H1 (cell line): ENCODE results near the gene TEX11. TPM values are rescaled to one million over a fixed set of nuclear protein-coding genes. Genes with fewer than 3 reads are reported as not detected.

Experiments used
- CTCF ChIA-PET: fragments of 300-600 bp; sonication (Branson Sonifier 250); formaldehyde crosslinking; loops from one replicate; lab custom pipeline; 2021; ENCODE audit not compliant: partially characterized antibody; lab: Charles Lee
- POLR2A ChIA-PET: fragments of 300-600 bp; sonication (Branson Sonifier 250); formaldehyde crosslinking; loops from one replicate; lab custom pipeline; 2021; ENCODE audit warnings: inconsistent platforms; ENCODE audit not compliant: partially characterized antibody; lab: Charles Lee
- DNase-seq, 2 experiments: peaks; one replicate each; pipeline versions ENCODE4 v3.0.0 to v3.0.0-alpha.2; 2010 to 2022; ENCODE audit warnings: low spot score in 2 of 2, low read depth in 1 of 2, mixed read lengths in 1 of 2
- FAIRE-seq: peaks from 2 replicates; lab custom pipeline; 2011; peaks lifted over from hg19 to GRCh38; lab: Jason Lieb, UNC
- H2AFZ ChIP-seq: 2 replicates; pipeline ENCODE4 v1.8.1; 2012; ENCODE audit warnings: low read length, inconsistent platforms
- H2AK5ac ChIP-seq: 2 replicates; pipeline ENCODE4 v1.6.1; 2013; ENCODE audit warnings: low read depth, low read length
- H2BK120ac ChIP-seq: replicated peaks from 2 replicates; pipeline ENCODE3; 2013; ENCODE audit warnings: low read depth, low read length, inconsistent platforms
- H2BK12ac ChIP-seq: 2 replicates; pipeline ENCODE4 v1.6.1; 2013; ENCODE audit warnings: low read depth, low read length
- H2BK15ac ChIP-seq: 2 replicates; pipeline ENCODE4 v1.6.1; 2013; ENCODE audit warnings: low read length
- H2BK20ac ChIP-seq: 2 replicates; pipeline ENCODE4 v1.6.1; 2013; ENCODE audit warnings: low read length
- H2BK5ac ChIP-seq: 2 replicates; pipeline ENCODE4 v1.6.1; 2013; ENCODE audit warnings: low read depth, low read length
- H3K14ac ChIP-seq: 2 replicates; pipeline ENCODE4 v1.6.1; 2013; ENCODE audit warnings: inconsistent platforms; ENCODE audit not compliant: insufficient read length
- H3K18ac ChIP-seq: 2 replicates; pipeline ENCODE4 v1.6.1; 2013; ENCODE audit warnings: low read length; ENCODE audit errors: extremely low read depth
- H3K23ac ChIP-seq: 2 replicates; pipeline ENCODE4 v1.6.1; 2013; ENCODE audit warnings: inconsistent platforms; ENCODE audit not compliant: insufficient read length
- H3K23me2 ChIP-seq: 2 replicates; pipeline ENCODE4 v1.6.1; 2013; ENCODE audit warnings: low read depth, low read length
- H3K27ac ChIP-seq: 2 replicates; pipeline ENCODE4 v1.6.1; 2011; ENCODE audit warnings: low read depth, low read length, inconsistent platforms
- H3K27me3 ChIP-seq, 4 experiments: replicated peaks in 1 of 4; 1 replicate in 1 of 4; 2 replicates in 3 of 4; pipeline versions ENCODE4 v1.6.1 to v1.8.1; 2011 to 2013; ENCODE audit warnings: low read length in 3 of 4, mild to moderate bottlenecking in 3 of 4, inconsistent platforms in 2 of 4, mixed read lengths in 2 of 4, moderate library complexity in 1 of 4; ENCODE audit not compliant: control insufficient read depth in 3 of 4, insufficient read depth in 3 of 4; ENCODE audit errors: extremely low read depth in 1 of 4
- H3K36me3 ChIP-seq, 4 experiments: 2 replicates each; pipeline versions ENCODE4 v1.6.1 to v1.8.1; 2011 to 2013; ENCODE audit warnings: mild to moderate bottlenecking in 4 of 4, low read length in 3 of 4, moderate library complexity in 2 of 4, control low read depth in 1 of 4, inconsistent platforms in 1 of 4; ENCODE audit not compliant: insufficient read depth in 4 of 4, control insufficient read depth in 2 of 4
- H3K4ac ChIP-seq: replicated peaks from 2 replicates; pipeline ENCODE3; 2013; ENCODE audit warnings: low read length, low read depth, mixed read lengths, inconsistent platforms; ENCODE audit not compliant: insufficient read length
- H3K4me1 ChIP-seq, 4 experiments: replicated peaks in 1 of 4; 1 replicate in 1 of 4; 2 replicates in 3 of 4; pipeline versions ENCODE4 v1.6.1 to v1.8.1; 2011 to 2013; ENCODE audit warnings: low read length in 3 of 4, inconsistent platforms in 2 of 4, mixed read lengths in 1 of 4; ENCODE audit not compliant: insufficient read depth in 4 of 4, control insufficient read depth in 3 of 4
- H3K4me2 ChIP-seq, 2 experiments: 2 replicates each; pipeline versions ENCODE4 v1.6.1 to v1.8.1; 2011 to 2013; ENCODE audit warnings: low read depth in 2 of 2, low read length in 2 of 2, control low read depth in 1 of 2, inconsistent platforms in 1 of 2, mild to moderate bottlenecking in 1 of 2; ENCODE audit not compliant: insufficient read depth in 1 of 2
- H3K4me3 ChIP-seq, 4 experiments: fragments of 200-600, 300-600 bp in 1 of 4; sonication (generic), shearing (Covaris generic), sonication (Bioruptor Twin) in 1 of 4; 2 replicates each; pipeline versions ENCODE4 v1.5.1 to v1.8.1; 2011 to 2016; ENCODE audit warnings: low read length in 4 of 4, low read depth in 3 of 4, control low read depth in 2 of 4, inconsistent platforms in 2 of 4, mild to moderate bottlenecking in 2 of 4, mixed read lengths in 1 of 4, moderate library complexity in 1 of 4; ENCODE audit not compliant: insufficient read depth in 2 of 4; ENCODE audit errors: extremely low read depth in 1 of 4
- H3K56ac ChIP-seq: replicated peaks from 2 replicates; pipeline ENCODE3; 2013; ENCODE audit warnings: low read depth, mild to moderate bottlenecking, mixed read lengths, low read length, inconsistent platforms; ENCODE audit not compliant: insufficient read length
- H3K79me1 ChIP-seq: 2 replicates; pipeline ENCODE4 v1.6.1; 2013; ENCODE audit warnings: low read depth, low read length, control low read depth
- H3K79me2 ChIP-seq, 2 experiments: 2 replicates each; pipeline versions ENCODE4 v1.6.1 to v1.8.1; 2012 to 2013; ENCODE audit warnings: low read length in 2 of 2, mild to moderate bottlenecking in 2 of 2, inconsistent platforms in 1 of 2; ENCODE audit not compliant: insufficient read depth in 2 of 2, control insufficient read depth in 1 of 2
- H3K9ac ChIP-seq, 4 experiments: replicated peaks in 1 of 4; 1 replicate in 1 of 4; 2 replicates in 3 of 4; pipeline versions ENCODE4 v1.6.1 to v1.8.1; 2011 to 2013; ENCODE audit warnings: low read depth in 3 of 4, low read length in 3 of 4, control low read depth in 2 of 4, mild to moderate bottlenecking in 2 of 4, moderate library complexity in 2 of 4, inconsistent platforms in 1 of 4; ENCODE audit errors: extremely low read depth in 1 of 4
- H3K9me3 ChIP-seq, 2 experiments: 2 replicates each; pipeline versions ENCODE4 v1.6.1 to v1.8.1; 2012 to 2013; ENCODE audit warnings: mild to moderate bottlenecking in 2 of 2, moderate library complexity in 2 of 2, control low read depth in 1 of 2, inconsistent platforms in 1 of 2, low read depth in 1 of 2, low read length in 1 of 2, mixed read lengths in 1 of 2; ENCODE audit not compliant: insufficient read depth in 2 of 2
- H4K20me1 ChIP-seq, 2 experiments: replicated peaks in 1 of 2; 2 replicates each; pipeline versions ENCODE3 to v1.8.1; 2011 to 2013; ENCODE audit warnings: inconsistent platforms in 2 of 2, low read length in 2 of 2, mild to moderate bottlenecking in 1 of 2; ENCODE audit not compliant: insufficient read depth in 2 of 2, control insufficient read depth in 1 of 2
- H4K5ac ChIP-seq: 2 replicates; pipeline ENCODE4 v1.6.1; 2013; ENCODE audit warnings: low read length, low read depth, mixed read lengths, inconsistent platforms; ENCODE audit not compliant: insufficient read length
- H4K8ac ChIP-seq: 2 replicates; pipeline ENCODE4 v1.8.0; 2013; ENCODE audit warnings: mild to moderate bottlenecking, moderate library complexity, low read length, inconsistent platforms; ENCODE audit not compliant: insufficient read depth; ENCODE audit errors: extremely low read depth
- H4K91ac ChIP-seq: replicated peaks from 2 replicates; pipeline ENCODE3; 2013; ENCODE audit warnings: low read length, mixed read lengths, inconsistent platforms; ENCODE audit not compliant: insufficient read length
- CHD2 ChIP-seq: IDR thresholded peaks from 2 replicates; pipeline ENCODE4 v1.6.1; 2012; ENCODE audit warnings: low read length, improper control_type of control experiment
- GTF2F1 ChIP-seq: IDR thresholded peaks from 2 replicates; pipeline ENCODE4 v1.6.1; 2012; ENCODE audit warnings: low read depth, low read length, improper control_type of control experiment, borderline replicate concordance
- MAX ChIP-seq: IDR thresholded peaks from 2 replicates; pipeline ENCODE4 v1.6.1; 2012; ENCODE audit warnings: inconsistent platforms
- WGBS, 2 experiments: shearing (Covaris generic) in 1 of 2; methylation state at CpG; one replicate each; pipeline versions ENCODE4 v1.1.6 to v1.1.7; 2013 to 2015; ENCODE audit warnings: low lambda C conversion rate in 2 of 2, mixed read lengths in 2 of 2, inconsistent platforms in 1 of 2, low coverage in 1 of 2, missing lambda C conversion rate in 1 of 2; ENCODE audit not compliant: insufficient replicate concordance in 2 of 2, insufficient coverage in 1 of 2, insufficient read length in 1 of 2; ENCODE audit errors: extremely low coverage in 1 of 2, missing lambda C conversion rate in 1 of 2; 5-methylcytosine and 5-hydroxymethylcytosine counted together
- polyA plus RNA-seq, 7 experiments: library from polyadenylated mRNA; depleted of rRNA in 3 of 7; stranded (reverse) in 5 of 7; unstranded in 2 of 7; fragments of >200 nt in 5 of 7; fragments of 200-250 nt in 2 of 7; gene quantifications; 1 replicate in 5 of 7; 2 replicates in 1 of 7; 4 replicates in 1 of 7; pipeline versions ENCODE4 v1.2.1 to v1.2.3, GENCODE V29; 2011 to 2013; ENCODE audit warnings: missing spikeins in 2 of 7, mixed read lengths in 2 of 7
- total RNA-seq: library from RNA; stranded (reverse); fragmentation: NEBNext Ultra II Directional; extraction: Animal tissue kit (Norgen Biotek cat#: 25700); gene quantifications from 2 replicates; pipeline ENCODE4 v1.2.1, GENCODE V29; 2021

The TEX11 gene
- total and polyA plus RNA-seq, 2 of the 8 experiments (the other 6 are each of a cell fraction or from before 2014, with no cell fraction given), result 0.11 to 0.74 TPM

- Histone ChIP-seq H3K14ac (no peak overlapping the region), H2BK120ac (no peak overlapping the region), H3K27ac (no peak overlapping the region), H2BK12ac (no peak overlapping the region), H3K4me1 (no peaks in the 10 kb centered on the region), H4K5ac (no peak overlapping the region), H3K27me3 (no peaks in the 10 kb centered on the region), H3K9ac (no peak overlapping the region), H2BK5ac (no peak overlapping the region), H2AFZ (no peak overlapping the region), H2BK15ac (no peak overlapping the region), H3K56ac (no peak overlapping the region), H3K36me3 (no peaks in the 10 kb centered on the region), H3K23me2 (no peaks in the 10 kb centered on the region), H3K79me1 (no peaks in the 10 kb centered on the region), H3K9me3 (peaks cover 0 to 3% of the 10 kb centered on the region in 2 experiments; a peak in 1 of 4 replicates), H3K79me2 (no peaks in the 10 kb centered on the region), H3K18ac (no peak overlapping the region), H2AK5ac (no peak overlapping the region), H4K20me1 (no peaks in the 10 kb centered on the region), H4K91ac (no peak overlapping the region), H3K4me3 (no peak overlapping the region), H3K23ac (no peak overlapping the region), H3K4me2 (no peak overlapping the region), H3K4ac (no peak overlapping the region), H2BK20ac (no peak overlapping the region), H4K8ac (no peak overlapping the region)
- POLR2A ChIA-PET, result interaction anchor here (0.7 kb wide), 1 partner anchor 17 kb away, joined by 3 read pairs; no protein-coding TSS in a partner anchor
- 81% methylated on average over 3 of the region's 4 CpGs; no CpG with 5 or more reads in 1 of the 2 experiments for WGBS, 2 experiments
- FAIRE-seq (no peak), DNase-seq (no peak)
- CTCF ChIA-PET, result no interaction called here
- TF ChIP-seq CHD2, result no peak
- no peak for TF ChIP-seq GTF2F1
- no peak for TF ChIP-seq MAX
Measured at GRCh38 chrX:70635227-70635626, 273.3 kb downstream of the TEX11 start.
